Measurements from ENCODE around the gene STAU1. TPM values are rescaled to one million over a fixed set of nuclear protein-coding genes. Genes with fewer than 3 reads are reported as not detected.
"Not testable (repeated sequence)": the region's sequence is repeated elsewhere in the genome, so short reads cannot be mapped to it uniquely, and the experiment has no call there.

The STAU1 gene
- total RNA-seq, 1 donor from 2014 or later: 36.1 TPM

DNA sequence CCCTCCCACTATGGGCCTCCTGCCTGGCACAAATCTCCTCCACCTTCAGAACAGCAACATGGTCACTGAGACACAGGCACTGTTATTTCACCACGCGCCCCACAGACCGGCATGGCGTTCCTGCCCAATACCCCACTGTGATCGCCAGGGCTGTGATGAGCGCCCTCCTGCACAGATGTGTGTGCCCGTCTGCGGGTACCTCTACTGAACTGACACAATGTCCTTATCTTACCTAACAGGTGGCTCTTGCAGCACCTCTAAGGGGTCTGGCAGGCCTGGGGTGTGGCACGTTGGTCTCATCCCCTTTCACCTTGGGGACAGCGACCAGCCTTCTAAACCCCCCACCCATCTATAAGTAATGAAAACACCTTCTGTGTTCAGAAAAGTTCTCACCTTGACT lies 64.2 kb downstream of the STAU1 start:
- DNase-seq (ENCODE audit: low spot score): no peak

DNA sequence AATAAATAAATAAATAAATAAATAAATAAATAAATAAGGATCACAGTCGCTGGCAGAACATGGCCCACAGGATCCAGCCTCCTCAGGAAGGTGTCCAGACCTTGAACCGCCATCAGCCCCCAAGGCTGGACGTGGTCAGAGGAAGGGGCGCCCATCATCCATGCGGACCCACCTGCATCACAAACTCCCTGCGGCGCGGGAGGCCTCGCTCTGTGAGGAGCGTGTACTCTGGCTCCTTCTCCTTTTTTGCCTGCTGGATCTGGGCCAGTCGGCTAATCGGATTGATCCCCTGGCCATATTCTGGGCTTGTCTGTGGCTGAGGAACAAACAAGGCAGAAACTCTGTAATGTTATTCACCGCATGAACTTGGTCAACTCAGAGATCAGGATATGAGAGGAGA lies 65.2 kb downstream of the STAU1 start:
- DNase-seq (ENCODE audit: low spot score): no peak

DNA sequence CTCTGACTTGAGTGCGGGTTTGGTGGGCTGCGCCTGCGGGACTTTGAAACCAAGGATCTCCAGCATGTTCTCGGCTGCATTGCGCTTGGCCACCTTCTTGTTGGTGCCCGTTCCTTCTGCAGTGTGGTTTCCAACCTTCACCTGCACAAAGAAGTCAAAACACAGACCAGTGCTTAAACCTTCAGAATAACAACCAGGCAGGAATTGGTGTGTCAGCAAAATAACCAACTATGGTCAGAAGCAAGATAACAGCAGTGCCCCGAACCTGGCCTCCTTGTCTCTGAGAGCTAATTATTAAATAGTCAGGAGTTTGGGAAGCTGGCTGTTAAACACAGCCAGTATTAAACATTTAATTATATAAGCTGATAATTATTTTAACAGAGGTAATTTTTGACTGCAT lies 68.1 kb downstream of the STAU1 start:
- no peak for DNase-seq (ENCODE audit: low spot score)

DNA sequence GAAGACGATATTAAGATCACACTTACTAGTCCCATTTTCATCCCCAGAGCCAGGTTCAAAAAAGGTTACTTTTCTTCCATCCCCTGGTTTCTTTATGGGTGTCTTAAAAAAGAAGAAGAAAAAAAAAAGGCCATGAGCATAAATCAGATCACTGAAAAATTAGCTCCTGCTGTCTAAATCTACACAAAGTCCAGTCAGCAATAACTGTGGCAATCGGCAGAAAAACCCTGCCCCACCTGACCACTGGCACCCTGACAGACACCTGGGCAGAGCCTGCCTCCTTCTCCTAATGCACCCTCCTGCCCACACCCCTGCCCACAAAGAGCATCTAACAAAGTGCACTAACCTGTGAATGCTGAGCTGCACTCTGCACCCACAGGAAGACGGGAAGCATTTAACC lies 69.8 kb downstream of the STAU1 start:
- DNase-seq (ENCODE audit: low spot score): no peak

DNA sequence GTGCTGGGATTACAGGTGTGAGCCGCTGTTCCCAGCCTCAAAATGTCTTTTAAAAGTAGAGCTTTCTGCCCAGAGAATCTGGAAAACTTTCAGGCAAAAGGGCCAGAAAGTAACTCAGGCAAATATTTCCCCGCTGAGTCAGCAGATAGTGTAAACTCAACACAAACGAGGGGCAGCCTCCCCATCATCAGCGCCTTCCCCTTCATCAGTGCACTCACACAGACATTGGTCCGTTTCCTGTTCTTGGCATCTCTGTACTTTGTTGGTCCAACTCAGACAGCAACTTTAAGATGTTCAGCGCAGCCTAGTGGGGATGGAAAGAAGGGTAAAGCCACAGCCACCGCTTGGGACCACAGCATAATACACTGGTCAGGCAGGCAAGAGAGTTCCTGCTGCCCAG lies 72.6 kb downstream of the STAU1 start:
- DNase-seq (ENCODE audit: low spot score): no peak

DNA sequence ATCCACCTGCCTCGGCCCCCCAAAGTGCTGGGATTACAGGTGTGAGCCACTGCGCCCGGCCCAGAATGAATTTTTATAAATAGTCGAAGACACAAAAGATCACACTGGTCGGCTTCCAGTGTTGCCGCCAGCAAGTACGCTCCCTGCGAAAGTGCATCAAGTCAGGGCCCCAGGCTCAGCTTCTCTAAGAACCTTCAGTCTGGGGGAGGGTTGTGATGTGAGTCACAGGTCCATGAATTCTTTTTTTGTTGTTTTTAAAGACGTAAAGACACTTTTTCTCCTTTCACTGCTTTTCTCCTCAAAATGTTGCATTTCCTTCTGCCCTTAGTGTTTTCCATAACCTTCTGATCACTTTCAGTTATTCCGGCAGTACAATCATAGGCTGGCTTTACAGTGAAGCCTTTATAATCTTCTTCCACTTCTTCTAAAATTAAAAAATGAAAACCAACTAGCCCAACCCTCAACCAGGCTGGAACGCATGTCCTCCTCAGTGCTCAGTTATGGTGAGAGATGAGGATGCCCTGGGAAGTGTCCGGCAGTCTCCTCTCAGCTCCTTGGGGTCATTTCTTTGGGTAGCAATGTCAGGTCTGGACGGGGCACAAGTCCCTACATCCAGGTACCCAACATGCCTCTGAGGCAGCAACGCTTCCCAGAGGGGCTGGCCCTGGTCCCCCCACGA lies 75.4 kb downstream of the STAU1 start:
- no peak for DNase-seq (ENCODE audit: low spot score)

DNA sequence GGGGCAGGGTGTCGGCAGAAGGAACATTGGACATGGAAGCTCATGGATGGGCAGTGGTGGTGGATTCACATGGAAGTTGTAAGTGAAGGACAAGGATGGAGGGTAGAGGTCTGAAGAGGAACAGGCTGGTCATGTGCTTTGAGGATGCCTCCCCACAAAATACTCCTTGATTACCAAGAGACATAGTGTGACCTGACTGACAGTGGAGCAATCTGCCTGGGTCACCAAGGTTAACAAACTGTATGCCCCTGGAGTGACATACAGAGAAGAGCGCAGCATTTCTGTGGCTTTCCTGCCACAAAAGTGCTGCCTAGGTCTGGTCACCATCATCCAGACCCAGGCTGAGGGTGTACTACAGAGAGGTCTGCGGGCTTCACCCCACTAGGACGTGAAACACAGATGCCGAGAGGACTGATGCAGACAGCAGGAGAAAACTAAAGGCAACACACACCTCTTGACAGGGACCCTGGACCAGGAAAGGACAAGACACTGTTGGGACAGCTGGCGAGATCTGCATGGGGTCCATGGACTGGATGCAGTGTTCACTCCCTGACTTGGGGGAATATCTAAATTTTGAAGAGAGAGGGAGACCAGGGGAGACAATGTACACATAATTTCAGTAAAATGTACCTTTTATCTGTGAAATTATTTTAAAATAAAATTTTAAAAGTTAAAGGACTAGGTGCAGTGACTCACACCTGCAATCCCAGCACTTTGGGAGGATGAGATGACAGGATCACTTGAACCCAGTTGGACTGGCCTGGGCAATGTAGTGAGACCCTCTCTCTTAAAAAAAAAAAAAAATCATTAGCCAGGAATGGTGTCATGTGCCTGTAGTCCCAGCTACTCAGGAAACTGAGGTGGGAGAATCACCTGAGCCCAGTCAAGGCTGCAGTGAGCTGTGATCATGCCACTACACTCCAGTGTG lies 77.1 kb downstream of the STAU1 start:
- no peak for DNase-seq (ENCODE audit: low spot score)

DNA sequence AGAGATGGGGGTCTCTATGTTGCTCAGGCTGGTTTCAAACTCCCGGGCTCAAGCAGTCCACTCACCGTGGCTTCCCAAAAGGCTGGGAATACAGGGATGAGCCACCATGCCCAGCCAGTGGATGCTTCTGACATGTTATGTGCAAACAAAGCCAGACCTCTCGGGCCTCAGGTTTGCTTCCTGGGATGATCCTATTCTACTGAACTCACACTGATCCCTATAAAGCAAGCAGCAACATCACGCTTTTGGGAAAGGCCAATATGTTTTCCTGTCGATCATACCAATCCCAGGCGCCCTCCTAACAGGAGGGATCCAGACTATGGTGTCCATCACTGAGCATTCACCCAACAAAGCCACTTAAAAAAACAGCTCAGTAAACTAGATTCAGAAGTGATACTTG lies 81.8 kb downstream of the STAU1 start:
- DNase-seq (ENCODE audit: low spot score): no peak

DNA sequence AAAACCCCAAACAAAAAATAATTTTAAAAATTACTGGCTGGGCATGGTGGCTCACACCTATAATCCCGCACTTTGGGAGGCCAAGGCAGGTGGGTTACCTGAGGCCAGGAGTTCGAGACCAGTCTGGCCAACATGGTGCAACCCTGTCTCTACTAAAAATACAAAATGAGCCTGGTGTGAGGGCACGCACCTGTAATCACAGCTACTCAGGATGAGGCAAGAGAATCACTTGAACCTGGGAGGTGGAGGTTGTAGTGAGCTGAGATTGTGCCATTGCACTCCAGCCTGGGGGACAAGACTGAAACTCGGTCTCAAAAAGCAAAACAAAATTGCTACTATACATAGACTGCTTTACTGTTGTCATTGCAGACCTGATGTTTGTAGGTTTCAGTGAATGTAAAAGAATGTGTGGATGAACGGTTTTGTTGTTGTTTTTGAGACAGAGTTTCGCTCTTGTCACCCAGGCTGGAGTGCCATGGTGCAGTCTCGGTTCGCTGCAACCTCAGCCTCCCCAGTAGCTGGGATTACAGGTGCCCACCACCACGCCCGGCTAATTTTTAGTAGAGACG lies 83.1 kb downstream of the STAU1 start:
- not testable (repeated sequence) for DNase-seq (ENCODE audit: low spot score)

DNA sequence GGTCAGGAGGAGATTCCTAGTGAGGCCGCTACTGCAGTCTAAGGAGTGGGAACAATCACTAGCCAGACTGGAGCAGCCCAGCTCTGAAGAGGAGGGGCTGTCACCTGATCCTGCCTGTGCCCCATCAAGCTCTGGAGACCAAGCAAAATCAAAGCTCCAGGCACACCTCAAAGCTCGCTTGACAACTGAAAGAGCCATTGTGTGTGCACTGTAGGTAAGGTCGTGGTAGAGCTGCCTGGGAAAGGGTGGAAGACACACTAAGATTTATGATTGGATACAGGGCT lies 83.8 kb downstream of the STAU1 start:
- DNase-seq (ENCODE audit: low spot score): no peak

DNA sequence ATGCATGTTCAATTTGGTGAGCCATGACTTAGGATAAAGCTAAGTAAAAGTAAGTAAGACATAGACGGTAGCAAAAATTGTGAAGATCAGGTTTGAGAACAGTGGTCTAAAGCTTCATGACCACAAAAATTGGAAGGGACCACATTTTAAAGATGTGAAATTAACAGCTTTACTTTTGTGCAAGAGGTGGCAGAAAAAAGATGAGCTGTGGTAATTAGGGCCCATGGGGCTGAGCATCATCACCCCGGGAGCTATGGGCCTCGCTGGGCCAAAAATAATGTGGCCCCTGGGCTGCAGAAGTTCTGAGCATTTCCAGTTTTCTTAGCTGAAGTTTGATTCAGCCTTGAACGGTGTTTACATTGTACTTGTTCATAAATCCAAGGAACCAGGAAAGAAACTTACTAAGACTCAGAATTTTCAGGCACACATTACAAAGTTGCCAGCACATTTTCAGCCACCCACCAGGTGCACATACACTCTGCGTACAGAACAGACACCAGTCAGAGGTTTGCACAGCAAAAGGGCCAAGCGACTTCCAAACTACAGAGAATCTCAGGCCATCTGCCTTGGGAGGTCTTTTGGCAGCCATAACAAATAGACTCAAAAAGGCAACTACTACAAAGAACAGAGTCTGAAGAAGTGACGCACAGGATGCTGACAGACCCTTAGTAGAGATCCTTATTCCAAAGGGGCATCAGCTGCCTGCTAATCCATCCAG lies 84.3 kb downstream of the STAU1 start:
- no peak for DNase-seq (ENCODE audit: low spot score)

DNA sequence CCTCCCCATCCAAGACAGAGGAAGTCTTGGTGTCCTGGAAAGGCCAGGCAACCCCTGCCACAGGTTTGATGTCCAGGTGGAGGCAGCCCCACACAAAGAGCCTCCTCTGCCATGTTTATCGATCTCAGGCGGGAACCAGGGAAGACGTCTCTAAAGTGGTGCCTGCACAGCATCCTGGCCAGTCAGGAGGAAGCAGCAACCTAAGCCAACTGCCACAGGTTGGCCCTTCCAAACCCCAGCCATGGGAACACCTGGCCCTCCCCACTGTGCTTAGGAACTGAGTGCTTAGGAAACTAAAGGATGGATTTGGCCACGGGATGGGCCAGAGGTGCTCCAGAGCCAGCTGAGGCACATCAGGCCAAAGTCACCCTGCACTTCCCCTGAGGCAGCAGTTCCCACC lies 85.1 kb downstream of the STAU1 start:
- no peak for DNase-seq (ENCODE audit: low spot score)

DNA sequence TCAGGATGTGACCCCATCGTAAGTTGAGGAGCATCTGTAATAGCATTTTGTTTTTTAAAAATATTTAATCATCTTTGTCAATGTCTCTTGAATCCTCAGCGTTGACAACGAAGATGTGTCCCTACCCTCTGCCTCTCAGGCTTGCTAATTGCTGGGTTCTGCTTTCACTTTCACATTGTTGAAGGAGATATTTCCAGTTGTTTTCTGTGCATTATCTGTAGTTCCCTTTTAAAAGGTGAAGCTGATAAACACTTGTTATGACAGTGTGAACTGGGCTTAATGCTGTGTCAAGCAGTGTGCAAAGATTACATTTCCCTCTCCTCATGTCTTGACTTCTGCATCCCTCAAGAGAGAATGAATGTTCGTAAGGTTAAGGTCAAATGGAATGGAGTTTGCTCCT lies 87.2 kb downstream of the STAU1 start:
- no peak for DNase-seq (ENCODE audit: low spot score)

DNA sequence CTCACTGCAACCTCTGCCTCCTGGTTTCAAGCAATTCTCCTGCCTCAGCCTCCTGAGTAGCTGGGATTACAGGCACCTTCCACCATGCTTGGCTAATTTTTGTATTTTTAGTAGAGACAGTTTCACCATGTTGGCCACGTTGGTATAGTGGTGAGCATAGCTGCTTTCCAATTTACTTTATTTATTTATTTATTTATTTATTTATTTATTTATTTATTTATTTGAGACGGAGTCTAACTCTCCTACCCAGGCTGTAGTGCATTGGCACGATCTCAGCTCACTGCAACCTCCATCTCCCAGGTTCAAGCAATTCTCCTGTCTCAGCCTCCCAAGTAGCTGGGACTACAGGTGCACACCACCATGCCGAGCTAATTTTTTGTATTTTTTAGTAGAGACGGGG lies 87.8 kb downstream of the STAU1 start:
- not testable (repeated sequence) for DNase-seq (ENCODE audit: low spot score)

DNA sequence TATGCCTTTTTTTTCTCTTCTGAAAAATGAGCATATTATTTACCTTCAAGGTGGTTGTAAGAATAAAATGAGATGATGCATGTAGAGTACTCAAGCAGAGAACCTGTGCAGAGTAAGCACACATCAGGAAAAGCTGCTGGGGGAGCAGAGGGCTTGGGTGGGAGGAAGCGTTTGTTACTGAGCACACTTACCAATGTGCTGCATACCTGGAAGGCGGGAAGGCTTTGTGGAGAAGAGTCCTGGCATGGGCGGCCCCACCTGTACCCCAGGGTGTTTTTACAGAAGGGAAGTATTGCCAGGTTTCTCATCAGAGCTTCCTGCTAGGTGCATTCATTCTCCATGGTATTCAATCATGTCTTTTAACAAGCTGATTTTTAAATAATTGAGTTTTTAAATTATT lies 89.1 kb downstream of the STAU1 start:
- no peak for DNase-seq (ENCODE audit: low spot score)

DNA sequence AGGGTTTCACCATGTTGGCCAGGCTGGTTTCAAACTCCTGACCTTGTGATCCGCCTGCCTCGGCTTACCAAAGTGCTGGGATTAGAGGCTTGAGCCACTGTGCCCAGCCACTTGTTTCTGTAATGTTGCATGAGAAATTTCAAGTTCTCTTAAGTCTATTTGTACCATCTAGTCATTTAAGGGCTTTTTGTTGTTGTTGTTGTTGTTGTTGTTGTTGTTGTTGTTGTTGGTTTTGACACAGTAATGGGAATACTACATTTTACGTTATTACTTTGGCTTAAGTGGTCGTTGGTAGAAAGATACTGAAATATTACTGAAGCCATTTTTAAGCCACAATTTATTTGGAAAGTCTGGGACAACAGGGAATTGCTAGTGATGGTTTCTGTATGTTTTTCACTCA lies 90.0 kb downstream of the STAU1 start:
- DNase-seq (ENCODE audit: low spot score): no peak

DNA sequence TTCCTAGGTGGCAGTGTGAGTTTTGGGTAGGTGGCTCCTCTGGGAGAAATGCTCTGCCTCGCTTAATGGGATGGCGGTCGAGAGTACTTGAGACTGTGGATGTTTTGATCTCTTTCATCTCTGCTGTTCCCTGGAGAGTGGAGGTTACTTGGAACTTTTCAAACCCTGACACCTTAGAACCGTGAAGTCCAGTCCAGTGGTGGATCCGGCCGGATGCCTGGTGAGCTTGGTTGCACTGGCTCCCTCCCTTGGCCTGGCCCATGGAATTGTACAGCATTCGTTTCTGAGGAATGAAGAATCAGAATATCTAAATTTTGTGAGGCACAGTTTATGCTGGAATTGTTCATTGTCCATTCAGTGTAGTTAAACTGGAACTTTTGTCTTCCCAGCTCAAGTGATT lies 91.0 kb downstream of the STAU1 start:
- no peak for DNase-seq (ENCODE audit: low spot score)

DNA sequence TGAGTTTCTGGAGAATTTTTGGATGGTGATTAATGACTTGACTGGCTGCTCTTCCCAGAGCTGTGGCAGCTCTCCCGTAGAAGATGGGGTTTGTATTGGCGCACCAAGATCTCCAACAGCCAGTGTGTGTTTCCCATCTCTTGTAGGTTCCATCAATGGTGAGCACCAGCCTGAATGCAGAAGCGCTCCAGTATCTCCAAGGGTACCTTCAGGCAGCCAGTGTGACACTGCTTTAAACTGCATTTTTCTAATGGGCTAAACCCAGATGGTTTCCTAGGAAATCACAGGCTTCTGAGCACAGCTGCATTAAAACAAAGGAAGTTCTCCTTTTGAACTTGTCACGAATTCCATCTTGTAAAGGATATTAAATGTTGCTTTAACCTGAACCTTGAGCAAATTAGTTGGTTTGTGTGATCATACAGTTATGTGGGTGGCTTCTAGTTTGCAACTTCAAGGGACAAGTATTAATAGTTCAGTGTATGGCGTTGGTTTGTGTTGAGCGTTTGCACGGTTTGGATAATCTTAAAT lies 91.9 kb downstream of the STAU1 start:
- no peak for DNase-seq (ENCODE audit: low spot score)

DNA sequence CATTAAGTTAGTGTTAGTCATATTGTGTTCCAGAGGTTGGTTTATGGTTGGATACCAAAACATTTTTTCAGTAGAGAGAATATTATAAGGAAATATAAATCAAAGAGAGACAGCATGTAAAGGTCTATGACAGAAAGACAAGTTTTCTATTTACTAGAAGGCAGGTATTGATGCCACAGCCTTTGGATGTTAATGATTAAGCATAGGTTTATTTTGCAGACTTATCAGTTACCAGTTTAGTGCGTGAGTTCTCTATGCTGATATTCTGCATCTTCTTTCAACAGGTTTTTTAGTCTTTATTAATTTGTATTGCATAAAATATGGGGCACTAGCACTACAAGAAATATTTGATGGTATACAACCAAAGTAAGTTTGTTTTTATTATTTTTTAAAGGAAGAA lies 96.4 kb downstream of the STAU1 start:
- DNase-seq (ENCODE audit: low spot score): no peak

DNA sequence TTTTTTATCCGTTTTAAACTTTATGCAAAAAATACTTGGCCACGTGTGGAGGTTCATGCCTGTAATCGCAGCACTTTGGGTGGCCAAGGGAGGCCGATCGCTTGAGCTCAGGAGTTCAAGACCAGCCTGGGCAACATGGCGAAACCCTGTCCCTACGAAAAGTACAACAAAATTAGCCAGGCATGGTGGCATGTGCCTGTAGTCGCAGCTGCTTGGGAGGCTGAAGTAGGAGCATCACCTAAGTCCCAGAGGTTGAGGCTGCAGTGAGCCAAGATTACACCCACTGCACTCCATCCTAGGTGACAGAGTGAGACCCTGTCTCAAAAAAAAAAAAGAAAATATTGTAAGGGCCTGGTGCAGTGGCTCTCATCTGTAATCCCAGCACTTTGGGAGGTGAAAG lies 97.0 kb downstream of the STAU1 start:
- DNase-seq (ENCODE audit: low spot score): no peak

DNA sequence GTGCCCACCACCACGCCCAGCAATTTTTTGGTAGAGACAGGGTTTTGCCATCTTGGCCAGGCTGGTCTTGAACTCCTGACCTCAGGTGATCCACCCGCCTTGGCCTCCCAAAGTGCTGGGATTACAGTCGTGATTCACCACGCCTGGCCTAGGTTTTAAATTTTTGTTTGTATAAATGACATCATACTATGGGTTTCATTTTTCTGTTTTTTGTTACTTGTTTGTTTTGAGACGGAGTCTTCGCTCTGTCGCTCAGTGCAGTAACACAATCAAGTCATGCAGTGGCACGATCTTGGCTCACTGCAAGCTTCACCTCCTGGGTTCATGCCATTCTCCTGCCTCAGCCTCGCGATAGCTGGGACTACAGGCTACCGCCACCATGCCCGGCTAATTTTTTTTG lies 105.8 kb downstream of the STAU1 start:
- DNase-seq (ENCODE audit: low spot score): not testable (repeated sequence)

DNA sequence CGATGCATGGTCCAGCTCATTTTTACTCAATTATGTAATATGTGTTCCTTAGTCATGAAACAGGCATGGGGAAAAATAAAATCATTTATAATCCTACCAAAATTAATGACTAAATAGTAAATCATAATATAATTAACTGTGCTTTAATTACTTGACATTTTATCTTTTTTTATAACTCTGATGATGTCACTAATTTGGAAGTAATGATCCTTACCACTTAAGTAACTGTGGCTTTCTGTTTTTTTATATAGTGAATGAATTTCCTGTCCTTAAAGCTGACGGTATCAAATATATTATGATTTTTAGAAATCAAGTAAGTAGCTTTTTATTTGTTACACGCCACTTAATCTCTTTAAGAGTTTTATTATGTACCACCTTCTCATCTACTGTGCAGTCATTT lies 109.8 kb downstream of the STAU1 start:
- DNase-seq (ENCODE audit: low spot score): no peak
